GM23338 (cell line): ENCODE data around the gene SCN3A.

ENCODE experiments used
- CREB1 ChIP-seq: fragments of 250-450 bp; sonication (Bioruptor Pico); IDR thresholded peaks from 2 replicates; pipeline ENCODE4 v1.5.0; 2020; ENCODE audit warnings: low read depth, mild to moderate bottlenecking, moderate library complexity
- EZH2 ChIP-seq: fragments of 200-600 bp; sonication (generic); IDR thresholded peaks from one replicate; pipeline ENCODE4 v1.8.0; 2017; ENCODE audit warnings: antibody characterized with exemption, mild to moderate bottlenecking, low read depth; ENCODE audit not compliant: unreplicated experiment
- EZH2phosphoT487 ChIP-seq: fragments of 200-600 bp; sonication (generic); IDR thresholded peaks from one replicate; pipeline ENCODE4 v1.8.1; 2018; ENCODE audit warnings: antibody characterized with exemption; ENCODE audit not compliant: unreplicated experiment
- JUNB ChIP-seq: IDR thresholded peaks from one replicate; pipeline ENCODE4 v1.6.1; 2016; ENCODE audit warnings: antibody characterized with exemption; ENCODE audit not compliant: unreplicated experiment
- POLR2AphosphoS5 ChIP-seq: IDR thresholded peaks from 2 replicates; pipeline ENCODE4 v1.6.1; 2016; ENCODE audit warnings: antibody characterized with exemption, low read depth
- STAT1 ChIP-seq: IDR thresholded peaks from one replicate; pipeline ENCODE4 v1.6.1; 2016; ENCODE audit warnings: antibody characterized with exemption; ENCODE audit not compliant: unreplicated experiment
- ZNF331 ChIP-seq: fragments of 250-450 bp; sonication (Bioruptor Pico); IDR thresholded peaks from 2 replicates; pipeline ENCODE4 v1.5.0; 2020; ENCODE audit warnings: low read depth, mild to moderate bottlenecking, moderate library complexity
- TF ChIP-seq, protein P1 (sequence below), 2 experiments: fragments of 200-600 bp in 1 of 2; sonication (generic) in 1 of 2; conservative IDR thresholded peaks; 2 replicates each; pipeline versions ENCODE4 v1.5.1 to v1.6.1; 2016 to 2017; ENCODE audit warnings: antibody characterized with exemption in 2 of 2, low read depth in 2 of 2, mild to moderate bottlenecking in 2 of 2, moderate library complexity in 1 of 2
- TF ChIP-seq, protein P2 (sequence below): IDR thresholded peaks from 2 replicates; pipeline ENCODE4 v1.6.1; 2016; ENCODE audit warnings: antibody characterized with exemption
- TF ChIP-seq, protein P3 (sequence below): IDR thresholded peaks from one replicate; pipeline ENCODE4 v1.6.1; 2018; ENCODE audit warnings: antibody characterized with exemption; ENCODE audit not compliant: unreplicated experiment
- TF ChIP-seq, protein P4 (sequence below): fragments of 250-450 bp; sonication (Bioruptor Pico); IDR thresholded peaks from 2 replicates; pipeline ENCODE4 v1.5.0; 2020; ENCODE audit warnings: mild to moderate bottlenecking, moderate library complexity

DNA sequence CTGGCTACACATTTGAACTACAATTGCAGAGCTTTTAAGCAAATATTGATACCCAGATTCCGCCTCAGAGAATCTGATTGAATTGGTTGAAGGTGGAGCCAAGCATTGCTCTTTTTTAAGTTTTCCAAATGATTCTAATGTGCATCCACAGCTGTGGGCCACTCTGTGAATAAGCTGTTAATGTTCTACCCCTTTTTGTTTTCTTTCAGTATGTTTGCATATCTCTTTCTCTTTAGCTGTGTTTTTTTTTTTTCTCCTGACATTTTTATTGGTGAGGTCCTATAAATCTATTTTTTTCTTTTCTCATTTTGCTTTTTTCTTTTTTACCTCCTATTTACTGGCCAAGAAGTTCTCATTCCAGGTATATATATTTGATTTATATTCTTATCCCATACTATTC lies 6.5 kb downstream of the SCN3A start:
- TF ChIP-seq, protein P1, sequence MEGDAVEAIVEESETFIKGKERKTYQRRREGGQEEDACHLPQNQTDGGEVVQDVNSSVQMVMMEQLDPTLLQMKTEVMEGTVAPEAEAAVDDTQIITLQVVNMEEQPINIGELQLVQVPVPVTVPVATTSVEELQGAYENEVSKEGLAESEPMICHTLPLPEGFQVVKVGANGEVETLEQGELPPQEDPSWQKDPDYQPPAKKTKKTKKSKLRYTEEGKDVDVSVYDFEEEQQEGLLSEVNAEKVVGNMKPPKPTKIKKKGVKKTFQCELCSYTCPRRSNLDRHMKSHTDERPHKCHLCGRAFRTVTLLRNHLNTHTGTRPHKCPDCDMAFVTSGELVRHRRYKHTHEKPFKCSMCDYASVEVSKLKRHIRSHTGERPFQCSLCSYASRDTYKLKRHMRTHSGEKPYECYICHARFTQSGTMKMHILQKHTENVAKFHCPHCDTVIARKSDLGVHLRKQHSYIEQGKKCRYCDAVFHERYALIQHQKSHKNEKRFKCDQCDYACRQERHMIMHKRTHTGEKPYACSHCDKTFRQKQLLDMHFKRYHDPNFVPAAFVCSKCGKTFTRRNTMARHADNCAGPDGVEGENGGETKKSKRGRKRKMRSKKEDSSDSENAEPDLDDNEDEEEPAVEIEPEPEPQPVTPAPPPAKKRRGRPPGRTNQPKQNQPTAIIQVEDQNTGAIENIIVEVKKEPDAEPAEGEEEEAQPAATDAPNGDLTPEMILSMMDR (conservative IDR thresholded peaks at IDR 0.05; ENCODE audit: low read depth in 2 of 2), result no peak
- TF ChIP-seq POLR2AphosphoS5 (no peak), EZH2 (no peak), STAT1 (no peak), EZH2phosphoT487 (no peak), CREB1 (CRISPR knock-in tag) (no peak), ZNF331 (CRISPR knock-in tag) (no peak), JUNB (no peak)
- TF ChIP-seq, protein P2, sequence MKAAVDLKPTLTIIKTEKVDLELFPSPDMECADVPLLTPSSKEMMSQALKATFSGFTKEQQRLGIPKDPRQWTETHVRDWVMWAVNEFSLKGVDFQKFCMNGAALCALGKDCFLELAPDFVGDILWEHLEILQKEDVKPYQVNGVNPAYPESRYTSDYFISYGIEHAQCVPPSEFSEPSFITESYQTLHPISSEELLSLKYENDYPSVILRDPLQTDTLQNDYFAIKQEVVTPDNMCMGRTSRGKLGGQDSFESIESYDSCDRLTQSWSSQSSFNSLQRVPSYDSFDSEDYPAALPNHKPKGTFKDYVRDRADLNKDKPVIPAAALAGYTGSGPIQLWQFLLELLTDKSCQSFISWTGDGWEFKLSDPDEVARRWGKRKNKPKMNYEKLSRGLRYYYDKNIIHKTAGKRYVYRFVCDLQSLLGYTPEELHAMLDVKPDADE, result no peak
- TF ChIP-seq, protein P3, sequence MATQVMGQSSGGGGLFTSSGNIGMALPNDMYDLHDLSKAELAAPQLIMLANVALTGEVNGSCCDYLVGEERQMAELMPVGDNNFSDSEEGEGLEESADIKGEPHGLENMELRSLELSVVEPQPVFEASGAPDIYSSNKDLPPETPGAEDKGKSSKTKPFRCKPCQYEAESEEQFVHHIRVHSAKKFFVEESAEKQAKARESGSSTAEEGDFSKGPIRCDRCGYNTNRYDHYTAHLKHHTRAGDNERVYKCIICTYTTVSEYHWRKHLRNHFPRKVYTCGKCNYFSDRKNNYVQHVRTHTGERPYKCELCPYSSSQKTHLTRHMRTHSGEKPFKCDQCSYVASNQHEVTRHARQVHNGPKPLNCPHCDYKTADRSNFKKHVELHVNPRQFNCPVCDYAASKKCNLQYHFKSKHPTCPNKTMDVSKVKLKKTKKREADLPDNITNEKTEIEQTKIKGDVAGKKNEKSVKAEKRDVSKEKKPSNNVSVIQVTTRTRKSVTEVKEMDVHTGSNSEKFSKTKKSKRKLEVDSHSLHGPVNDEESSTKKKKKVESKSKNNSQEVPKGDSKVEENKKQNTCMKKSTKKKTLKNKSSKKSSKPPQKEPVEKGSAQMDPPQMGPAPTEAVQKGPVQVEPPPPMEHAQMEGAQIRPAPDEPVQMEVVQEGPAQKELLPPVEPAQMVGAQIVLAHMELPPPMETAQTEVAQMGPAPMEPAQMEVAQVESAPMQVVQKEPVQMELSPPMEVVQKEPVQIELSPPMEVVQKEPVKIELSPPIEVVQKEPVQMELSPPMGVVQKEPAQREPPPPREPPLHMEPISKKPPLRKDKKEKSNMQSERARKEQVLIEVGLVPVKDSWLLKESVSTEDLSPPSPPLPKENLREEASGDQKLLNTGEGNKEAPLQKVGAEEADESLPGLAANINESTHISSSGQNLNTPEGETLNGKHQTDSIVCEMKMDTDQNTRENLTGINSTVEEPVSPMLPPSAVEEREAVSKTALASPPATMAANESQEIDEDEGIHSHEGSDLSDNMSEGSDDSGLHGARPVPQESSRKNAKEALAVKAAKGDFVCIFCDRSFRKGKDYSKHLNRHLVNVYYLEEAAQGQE, result no peak
- TF ChIP-seq, protein P4, sequence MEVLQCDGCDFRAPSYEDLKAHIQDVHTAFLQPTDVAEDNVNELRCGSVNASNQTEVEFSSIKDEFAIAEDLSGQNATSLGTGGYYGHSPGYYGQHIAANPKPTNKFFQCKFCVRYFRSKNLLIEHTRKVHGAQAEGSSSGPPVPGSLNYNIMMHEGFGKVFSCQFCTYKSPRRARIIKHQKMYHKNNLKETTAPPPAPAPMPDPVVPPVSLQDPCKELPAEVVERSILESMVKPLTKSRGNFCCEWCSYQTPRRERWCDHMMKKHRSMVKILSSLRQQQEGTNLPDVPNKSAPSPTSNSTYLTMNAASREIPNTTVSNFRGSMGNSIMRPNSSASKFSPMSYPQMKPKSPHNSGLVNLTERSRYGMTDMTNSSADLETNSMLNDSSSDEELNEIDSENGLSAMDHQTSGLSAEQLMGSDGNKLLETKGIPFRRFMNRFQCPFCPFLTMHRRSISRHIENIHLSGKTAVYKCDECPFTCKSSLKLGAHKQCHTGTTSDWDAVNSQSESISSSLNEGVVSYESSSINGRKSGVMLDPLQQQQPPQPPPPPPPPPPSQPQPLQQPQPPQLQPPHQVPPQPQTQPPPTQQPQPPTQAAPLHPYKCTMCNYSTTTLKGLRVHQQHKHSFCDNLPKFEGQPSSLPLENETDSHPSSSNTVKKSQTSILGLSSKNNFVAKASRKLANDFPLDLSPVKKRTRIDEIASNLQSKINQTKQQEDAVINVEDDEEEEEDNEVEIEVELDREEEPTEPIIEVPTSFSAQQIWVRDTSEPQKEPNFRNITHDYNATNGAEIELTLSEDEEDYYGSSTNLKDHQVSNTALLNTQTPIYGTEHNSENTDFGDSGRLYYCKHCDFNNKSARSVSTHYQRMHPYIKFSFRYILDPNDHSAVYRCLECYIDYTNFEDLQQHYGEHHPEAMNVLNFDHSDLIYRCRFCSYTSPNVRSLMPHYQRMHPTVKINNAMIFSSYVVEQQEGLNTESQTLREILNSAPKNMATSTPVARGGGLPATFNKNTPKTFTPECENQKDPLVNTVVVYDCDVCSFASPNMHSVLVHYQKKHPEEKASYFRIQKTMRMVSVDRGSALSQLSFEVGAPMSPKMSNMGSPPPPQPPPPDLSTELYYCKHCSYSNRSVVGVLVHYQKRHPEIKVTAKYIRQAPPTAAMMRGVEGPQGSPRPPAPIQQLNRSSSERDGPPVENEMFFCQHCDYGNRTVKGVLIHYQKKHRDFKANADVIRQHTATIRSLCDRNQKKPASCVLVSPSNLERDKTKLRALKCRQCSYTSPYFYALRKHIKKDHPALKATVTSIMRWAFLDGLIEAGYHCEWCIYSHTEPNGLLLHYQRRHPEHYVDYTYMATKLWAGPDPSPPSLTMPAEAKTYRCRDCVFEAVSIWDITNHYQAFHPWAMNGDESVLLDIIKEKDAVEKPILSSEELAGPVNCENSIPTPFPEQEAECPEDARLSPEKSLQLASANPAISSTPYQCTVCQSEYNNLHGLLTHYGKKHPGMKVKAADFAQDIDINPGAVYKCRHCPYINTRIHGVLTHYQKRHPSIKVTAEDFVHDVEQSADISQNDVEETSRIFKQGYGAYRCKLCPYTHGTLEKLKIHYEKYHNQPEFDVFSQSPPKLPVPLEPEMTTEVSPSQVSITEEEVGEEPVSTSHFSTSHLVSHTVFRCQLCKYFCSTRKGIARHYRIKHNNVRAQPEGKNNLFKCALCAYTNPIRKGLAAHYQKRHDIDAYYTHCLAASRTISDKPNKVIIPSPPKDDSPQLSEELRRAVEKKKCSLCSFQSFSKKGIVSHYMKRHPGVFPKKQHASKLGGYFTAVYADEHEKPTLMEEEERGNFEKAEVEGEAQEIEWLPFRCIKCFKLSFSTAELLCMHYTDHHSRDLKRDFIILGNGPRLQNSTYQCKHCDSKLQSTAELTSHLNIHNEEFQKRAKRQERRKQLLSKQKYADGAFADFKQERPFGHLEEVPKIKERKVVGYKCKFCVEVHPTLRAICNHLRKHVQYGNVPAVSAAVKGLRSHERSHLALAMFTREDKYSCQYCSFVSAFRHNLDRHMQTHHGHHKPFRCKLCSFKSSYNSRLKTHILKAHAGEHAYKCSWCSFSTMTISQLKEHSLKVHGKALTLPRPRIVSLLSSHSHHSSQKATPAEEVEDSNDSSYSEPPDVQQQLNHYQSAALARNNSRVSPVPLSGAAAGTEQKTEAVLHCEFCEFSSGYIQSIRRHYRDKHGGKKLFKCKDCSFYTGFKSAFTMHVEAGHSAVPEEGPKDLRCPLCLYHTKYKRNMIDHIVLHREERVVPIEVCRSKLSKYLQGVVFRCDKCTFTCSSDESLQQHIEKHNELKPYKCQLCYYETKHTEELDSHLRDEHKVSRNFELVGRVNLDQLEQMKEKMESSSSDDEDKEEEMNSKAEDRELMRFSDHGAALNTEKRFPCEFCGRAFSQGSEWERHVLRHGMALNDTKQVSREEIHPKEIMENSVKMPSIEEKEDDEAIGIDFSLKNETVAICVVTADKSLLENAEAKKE (CRISPR knock-in tag), result no peak
